Measurements from ENCODE around the gene KPNB1. TPM values are rescaled to one million over a fixed set of nuclear protein-coding genes. Genes with fewer than 3 reads are reported as not detected.

KPNB1 gene
- total and polyA plus RNA-seq, 2 of the 8 experiments (the other 6 are each of a cell fraction or from before 2014, with no cell fraction given): 171 to 625 TPM

- no peak for TF ChIP-seq CHD7 (IDR thresholded peaks at IDR 0.05; ENCODE audit: insufficient replicate concordance, low read length)
Measured at GRCh38 chr17:47728214-47728877, 78.6 kb downstream of the KPNB1 start (continued).
